ENCODE results near the gene ALPK3.
A peak's percentile ranks its signal among the peaks of the same experiment; 100 is the strongest.

ALPK3 gene, protein sequence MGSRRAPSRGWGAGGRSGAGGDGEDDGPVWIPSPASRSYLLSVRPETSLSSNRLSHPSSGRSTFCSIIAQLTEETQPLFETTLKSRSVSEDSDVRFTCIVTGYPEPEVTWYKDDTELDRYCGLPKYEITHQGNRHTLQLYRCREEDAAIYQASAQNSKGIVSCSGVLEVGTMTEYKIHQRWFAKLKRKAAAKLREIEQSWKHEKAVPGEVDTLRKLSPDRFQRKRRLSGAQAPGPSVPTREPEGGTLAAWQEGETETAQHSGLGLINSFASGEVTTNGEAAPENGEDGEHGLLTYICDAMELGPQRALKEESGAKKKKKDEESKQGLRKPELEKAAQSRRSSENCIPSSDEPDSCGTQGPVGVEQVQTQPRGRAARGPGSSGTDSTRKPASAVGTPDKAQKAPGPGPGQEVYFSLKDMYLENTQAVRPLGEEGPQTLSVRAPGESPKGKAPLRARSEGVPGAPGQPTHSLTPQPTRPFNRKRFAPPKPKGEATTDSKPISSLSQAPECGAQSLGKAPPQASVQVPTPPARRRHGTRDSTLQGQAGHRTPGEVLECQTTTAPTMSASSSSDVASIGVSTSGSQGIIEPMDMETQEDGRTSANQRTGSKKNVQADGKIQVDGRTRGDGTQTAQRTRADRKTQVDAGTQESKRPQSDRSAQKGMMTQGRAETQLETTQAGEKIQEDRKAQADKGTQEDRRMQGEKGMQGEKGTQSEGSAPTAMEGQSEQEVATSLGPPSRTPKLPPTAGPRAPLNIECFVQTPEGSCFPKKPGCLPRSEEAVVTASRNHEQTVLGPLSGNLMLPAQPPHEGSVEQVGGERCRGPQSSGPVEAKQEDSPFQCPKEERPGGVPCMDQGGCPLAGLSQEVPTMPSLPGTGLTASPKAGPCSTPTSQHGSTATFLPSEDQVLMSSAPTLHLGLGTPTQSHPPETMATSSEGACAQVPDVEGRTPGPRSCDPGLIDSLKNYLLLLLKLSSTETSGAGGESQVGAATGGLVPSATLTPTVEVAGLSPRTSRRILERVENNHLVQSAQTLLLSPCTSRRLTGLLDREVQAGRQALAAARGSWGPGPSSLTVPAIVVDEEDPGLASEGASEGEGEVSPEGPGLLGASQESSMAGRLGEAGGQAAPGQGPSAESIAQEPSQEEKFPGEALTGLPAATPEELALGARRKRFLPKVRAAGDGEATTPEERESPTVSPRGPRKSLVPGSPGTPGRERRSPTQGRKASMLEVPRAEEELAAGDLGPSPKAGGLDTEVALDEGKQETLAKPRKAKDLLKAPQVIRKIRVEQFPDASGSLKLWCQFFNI (N-terminal part only)

DNA sequence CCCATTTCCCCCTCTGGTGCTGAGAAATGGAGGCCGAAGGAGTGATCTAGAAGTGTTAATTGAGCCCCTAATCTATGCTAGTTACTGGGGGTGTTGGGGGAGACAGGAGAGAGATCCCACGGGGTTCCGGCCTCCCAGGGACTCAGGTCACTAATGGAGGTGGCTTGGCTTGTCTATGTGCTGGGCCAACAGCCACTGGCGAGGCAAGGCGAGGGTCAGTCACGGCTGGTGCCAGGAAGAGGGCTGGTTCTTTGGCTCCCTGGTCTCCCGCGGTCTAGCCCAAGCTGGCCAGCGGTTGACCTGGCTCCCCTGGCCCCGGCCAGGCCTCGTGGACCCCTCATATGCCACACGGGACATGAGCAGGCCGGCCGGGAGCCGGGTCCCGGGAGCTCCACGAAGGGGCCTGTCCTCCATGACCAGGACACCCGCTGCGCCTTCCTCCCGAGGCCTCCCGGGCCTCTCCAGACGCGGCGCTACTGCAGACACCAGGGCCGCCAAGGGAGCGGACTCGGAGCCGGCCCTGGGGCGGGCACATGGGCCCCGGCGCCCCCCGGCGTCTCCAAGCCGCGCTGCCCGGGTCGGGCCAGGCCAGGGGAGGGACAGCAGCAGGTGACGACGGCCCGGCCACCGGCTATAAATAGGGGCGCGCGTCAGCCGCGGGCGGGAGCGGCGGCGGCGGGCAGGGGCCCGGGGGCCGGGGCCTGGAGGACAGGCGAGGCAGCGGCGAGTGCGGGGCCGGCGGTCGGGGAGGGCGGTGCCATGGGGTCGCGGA, at the start of gene ALPK3:
Gene ALPK3, plus strand, starts transcription at position 663 of the 772 bp plus-strand sequence. Its CDS starts 97 bp downstream, at position 760.
- DNase-seq = no peak

DNA sequence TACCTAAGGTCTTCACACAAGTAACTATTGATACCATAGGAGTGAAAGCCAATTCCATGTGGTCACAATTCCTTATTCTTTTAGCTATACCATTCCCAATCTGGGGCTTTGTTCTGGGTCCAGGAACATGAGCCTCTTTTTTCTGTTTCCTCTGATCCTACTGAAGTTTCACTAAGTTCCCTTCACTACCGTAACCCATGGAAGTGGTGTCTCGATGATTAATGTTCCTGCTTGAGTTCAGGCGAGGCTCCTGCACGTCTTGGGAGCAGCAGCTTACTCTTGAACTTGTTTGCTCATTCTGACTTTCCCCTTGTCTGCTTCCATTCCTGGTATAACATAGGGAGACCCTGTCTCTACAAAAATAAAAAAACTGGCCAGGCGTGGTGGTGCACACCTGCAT, 45.1 kb upstream of the ALPK3 start:
- no peak for DNase-seq

DNA sequence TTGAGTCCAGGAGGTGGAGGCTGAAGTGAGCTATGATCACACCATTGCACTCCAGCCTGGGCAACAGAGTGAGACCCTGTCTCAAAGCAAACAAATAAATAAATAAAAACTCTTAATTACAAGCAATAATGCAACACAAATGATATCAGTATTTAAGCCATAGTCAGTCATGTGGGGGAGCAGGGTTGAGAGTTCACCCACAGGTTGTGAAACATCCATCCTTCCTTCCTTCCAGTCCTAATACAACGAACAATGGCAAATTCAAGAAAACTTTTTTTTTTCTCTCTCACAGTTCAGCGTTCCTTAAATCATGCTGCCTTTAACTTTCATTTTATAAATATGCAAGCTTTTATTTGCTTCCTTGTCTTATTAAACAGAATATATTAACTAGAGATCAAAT, 44.7 kb upstream of the ALPK3 start:
- DNase-seq = no peak

DNA sequence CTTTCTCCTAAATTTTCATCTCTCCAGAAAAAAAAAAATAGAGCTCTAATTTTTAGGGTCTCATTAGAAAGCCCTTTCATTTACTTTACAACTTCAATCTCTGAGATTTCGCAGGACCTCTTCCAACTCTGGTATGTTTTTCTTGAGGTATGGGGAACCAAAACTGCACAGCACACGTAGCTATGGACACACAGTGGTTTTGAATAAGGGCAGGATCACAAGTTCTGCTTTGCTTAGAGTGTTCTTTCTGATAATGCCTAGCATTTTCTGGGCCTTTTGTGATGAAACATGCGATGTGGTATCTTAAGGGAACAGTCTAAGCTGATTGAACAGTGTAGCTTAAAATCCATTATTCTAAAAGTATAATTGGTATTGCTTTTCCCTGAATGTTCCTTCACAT, 43.4 kb upstream of the ALPK3 start:
- no peak for DNase-seq

DNA sequence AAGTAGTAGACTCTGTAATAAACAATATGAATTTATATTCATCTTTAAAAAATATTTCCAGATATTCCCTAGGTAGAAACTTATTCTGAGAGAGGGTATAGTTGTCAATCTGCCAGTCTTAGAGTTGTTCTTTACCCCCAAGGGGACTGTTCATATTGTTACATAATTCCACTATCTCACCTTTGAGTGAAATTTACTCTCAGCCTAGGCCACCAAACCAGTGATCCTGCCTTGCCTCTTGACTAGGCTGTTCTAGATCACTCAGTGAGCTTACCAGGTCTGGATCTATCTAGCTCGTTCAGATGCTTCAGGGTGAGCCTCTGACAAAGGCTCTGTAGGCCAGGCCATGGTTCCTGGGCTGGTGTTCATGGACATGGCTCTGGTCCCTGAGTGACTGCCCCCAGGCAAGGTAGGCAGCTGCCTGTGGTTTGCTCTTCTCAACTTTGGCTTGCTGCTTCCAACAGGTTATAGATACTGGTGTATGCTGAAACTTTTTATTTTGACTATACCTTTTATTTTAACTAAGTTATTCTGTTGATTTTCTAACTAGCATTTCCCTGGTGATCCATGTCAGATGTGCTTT, 41.2 kb upstream of the ALPK3 start:
- no peak for DNase-seq

DNA sequence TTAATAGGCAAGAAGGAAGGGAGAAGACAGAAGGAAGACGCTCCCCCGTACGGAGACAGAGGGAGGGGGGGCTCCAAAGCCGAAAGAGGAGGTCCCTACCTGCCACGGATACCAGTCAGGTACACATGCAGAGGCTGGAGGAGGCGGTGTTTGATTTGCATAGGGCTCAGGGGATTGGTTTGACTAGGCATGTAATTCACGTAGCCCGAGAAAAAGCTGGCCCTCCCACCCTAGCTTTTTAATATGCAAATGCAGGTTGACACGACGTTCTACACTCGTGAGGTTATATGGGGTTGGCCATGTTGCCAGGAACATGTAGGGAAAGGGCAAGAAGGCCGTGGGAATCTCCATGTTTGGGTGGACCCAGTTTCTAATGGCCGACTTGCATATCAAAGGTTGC, 39.0 kb upstream of the ALPK3 start:
- DNase-seq = no peak

DNA sequence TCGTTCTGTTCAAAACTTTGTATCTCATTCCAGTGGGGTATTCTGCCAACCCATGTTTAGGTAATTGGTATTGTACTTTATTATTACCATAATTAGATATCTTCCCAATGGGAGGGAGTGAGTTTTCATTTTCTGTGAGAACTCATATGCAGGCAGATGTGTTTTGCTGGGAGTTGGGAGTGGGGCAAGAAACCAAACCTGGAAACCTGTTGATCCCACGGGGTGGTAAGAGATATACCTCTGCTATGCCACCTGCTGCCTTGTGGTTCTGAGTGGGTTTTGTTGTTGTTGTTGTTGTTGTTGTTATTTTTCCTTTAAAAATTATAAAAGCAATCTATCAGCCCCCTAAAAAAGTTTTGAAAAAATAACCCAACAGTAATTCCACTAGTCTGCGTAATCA, 36.7 kb upstream of the ALPK3 start:
- no peak for DNase-seq

DNA sequence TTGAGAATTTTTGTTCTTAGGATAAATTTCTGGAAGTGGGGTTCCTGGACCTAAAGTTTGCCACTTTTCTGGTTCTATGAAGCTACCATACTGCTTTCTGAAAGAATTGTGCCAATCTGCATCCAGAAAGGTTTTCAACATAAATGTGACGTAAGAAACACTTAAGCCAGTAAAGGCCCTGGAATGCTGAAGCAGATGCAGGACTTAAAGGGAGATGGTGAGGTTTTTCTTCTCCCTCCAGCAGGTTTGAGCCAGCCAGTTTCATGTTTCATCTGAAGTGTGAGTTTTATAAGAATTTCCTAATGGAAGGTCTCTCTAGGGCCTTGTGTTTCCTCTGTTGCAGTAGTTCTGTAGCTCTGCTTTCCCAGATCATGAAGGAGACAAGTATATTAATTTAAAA, 35.7 kb upstream of the ALPK3 start:
- no peak for DNase-seq

DNA sequence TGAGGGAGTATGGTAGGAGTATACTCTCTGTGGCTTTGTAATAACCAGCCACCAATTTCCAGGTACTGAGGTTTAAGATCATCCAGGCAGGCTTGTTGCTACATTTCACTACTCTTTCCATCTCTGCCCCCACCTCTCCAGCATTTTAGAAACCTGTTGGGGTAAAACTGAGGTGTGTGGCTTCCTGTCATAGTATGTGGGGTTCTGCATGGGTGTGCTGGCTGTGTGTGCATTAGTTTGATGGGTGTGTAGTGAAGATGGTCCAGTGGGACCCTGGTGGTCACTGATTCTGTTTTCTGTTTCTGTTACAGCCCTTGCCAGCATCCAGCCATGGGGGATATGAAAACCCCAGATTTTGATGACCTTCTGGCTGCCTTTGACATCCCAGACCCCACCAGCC, 34.8 kb upstream of the ALPK3 start:
- no peak for DNase-seq

DNA sequence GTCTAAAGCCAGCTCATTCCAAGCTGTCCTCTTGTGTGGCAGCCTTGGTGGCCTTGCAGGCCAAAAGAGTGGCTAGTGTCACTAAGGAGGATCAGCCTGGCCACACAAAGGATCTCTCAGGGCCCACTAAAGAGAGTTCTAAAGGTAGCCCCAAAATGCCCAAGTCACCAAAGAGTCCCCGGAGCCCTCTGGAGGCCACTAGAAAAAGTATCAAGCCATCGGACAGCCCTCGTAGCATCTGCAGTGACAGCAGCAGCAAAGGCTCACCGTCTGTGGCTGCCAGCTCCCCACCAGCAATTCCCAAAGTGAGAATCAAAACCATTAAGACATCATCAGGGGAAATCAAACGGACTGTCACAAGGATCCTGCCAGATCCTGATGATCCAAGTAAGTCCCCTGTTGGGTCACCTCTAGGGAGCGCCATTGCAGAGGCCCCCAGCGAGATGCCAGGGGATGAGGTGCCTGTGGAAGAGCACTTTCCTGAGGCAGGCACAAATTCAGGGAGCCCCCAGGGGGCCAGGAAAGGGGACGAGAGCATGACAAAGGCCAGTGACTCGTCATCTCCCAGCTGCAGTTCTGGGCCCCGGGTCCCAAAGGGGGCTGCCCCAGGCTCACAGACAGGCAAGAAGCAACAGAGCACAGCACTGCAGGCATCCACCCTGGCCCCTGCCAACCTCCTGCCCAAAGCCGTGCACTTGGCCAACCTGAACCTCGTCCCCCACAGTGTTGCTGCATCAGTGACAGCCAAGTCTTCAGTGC, 33.5 kb upstream of the ALPK3 start:
- no peak for DNase-seq

DNA sequence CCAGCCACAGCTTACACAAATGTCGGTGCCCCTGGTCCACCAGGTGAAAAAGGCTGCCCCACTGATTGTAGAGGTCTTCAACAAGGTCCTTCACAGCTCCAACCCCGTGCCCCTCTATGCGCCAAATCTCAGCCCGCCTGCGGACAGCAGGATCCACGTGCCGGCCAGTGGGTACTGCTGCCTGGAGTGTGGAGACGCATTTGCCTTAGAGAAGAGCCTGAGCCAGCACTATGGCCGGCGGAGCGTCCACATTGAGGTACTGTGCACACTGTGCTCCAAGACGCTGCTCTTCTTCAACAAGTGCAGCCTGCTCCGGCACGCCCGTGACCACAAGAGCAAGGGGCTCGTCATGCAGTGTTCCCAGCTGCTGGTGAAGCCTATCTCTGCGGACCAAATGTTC, 32.9 kb upstream of the ALPK3 start:
- no peak for DNase-seq

DNA sequence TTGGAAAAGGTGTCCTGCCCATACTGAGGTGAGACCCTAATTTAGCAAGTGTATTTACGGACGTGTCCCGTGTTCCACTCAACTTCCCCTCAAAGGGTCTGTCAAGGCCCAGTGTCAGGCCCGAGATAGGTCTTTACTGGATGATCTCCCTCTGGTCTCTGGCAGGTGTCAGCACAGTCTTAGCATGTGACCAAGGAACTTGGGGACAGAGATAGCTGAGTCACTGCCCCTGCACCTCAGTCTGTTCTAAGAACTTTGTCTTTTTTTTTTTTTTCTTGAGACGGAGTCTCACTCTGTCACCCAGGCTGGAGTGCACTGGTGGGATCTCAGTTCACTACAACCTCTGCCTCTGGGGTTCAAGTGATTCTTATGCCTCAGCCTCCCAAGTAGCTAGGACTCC, 32.1 kb upstream of the ALPK3 start:
- DNase-seq = no peak

DNA sequence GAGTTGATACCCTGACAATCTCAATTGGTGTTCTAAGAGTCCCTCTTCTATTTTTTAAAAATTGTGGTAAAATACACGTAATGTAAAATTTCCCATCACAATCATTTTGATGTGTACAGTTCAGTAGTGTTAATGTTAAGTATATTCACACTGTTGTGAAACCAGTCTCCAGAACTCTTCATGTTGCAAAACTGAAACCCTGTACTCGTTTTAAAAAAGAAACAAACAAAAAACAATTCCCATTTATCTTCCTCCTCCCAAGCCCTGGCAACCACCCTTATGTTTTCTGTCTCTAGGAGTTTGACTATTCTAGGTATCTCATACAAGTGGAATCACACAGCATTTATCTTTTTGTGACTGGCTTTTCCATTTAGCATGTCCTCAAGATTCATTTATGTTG, 28.7 kb upstream of the ALPK3 start:
- no peak for DNase-seq

DNA sequence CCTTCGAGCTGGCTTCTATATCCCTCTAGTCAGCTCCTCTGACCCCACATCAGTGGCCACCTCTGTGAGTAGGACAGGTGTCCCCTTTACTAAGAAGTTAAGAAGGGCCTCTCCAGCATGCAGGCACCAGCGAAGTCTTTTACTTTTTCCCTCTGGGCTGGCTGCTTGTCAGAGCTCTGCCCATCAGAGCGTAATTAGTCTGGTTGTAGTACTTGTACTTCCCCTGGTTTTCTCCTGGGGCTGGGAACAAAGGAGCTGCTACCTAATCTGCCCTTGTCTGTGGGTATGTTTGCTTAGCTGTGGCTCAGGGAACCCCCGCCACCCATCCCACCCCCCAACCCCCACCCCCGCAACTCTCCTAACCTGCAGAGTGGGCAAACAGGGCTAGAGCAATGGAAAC, 27.4 kb upstream of the ALPK3 start:
- no peak for DNase-seq

DNA sequence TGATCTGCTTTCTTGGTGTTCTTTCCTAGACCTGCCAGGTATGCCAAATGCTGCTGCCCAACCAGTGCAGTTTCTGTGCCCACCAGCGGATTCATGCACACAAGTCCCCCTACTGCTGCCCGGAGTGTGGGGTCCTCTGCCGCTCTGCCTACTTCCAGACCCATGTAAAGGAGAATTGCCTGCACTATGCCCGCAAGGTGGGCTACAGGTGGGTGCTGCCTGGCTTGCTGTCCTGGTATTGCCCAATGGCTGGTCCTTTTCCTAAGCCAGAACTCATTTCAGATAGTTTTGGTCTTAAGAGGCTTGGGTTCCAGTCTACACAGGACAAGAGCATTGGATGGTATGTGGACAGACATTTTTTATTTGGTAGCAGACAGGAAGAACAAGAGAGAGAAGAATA, 26.5 kb upstream of the ALPK3 start:
- DNase-seq = no peak

DNA sequence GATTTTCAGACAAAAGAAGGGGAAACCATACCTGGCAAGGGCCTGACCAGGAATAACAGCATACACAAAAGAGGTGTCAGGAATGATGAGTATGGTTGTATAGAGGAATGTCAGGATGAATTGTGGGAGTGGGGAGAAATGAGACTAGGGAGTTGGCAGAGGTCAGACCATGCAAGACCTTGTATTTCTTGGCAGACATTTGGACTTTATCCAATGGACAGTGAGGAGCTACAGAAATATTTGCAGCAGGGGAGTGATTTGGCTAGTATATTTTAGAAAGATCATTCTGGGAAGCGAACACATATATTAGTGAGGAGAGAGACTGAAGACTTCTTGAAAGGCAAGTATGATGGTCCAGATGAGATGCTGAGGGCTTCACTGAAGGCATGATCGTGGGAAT, 25.4 kb upstream of the ALPK3 start:
- DNase-seq = no peak

DNA sequence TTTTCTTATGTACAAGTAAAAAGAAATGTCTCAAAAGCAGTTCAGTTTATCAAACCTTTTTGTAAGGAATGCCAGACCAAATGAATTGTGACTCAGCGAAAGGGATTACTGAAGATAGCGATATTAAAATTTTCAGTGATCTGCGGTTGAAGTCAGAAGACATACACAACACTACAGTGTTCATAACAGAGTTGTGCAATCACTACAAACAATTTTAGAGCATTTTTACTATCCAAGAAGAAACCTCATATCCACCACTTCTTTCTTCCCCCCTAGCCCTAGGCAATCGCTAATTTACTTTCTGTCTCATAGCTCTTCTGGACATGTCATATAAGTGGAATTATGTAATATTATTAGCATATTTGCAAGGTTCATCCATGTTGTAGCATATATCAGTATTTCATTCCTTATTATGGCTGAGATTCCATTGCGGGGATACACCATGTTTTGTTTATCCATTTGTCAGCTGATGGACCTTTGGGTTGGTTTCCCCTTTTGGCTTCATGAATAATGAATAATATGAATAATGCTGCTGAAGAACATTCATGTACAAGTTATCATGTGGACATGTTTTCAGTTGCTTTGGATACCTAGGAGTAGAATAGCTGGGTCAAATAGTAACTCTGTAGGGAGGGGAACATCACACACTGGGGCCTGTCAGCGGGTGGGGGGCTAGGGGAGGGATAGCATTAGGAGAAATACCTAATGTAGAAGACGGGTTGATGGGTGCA, 23.6 kb upstream of the ALPK3 start:
- no peak for DNase-seq

DNA sequence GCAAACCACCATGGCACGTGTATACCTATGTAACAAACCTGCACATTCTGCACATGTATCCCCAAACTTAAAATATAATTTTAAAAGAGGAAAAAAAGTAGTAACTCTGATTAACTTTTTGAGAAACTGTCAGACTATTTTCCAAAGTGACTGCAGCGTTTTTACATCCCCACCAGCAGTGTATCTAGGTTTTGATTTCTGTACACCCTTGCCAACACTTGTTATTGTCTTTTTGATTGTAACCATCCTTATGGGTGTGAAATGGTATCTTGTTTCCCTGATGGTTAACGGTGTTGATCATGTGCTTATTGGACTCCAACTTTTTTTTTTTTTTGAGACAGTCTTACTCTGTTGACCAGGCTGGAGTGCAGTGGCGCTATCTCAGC, 23.0 kb upstream of the ALPK3 start:
- DNase-seq = no peak

DNA sequence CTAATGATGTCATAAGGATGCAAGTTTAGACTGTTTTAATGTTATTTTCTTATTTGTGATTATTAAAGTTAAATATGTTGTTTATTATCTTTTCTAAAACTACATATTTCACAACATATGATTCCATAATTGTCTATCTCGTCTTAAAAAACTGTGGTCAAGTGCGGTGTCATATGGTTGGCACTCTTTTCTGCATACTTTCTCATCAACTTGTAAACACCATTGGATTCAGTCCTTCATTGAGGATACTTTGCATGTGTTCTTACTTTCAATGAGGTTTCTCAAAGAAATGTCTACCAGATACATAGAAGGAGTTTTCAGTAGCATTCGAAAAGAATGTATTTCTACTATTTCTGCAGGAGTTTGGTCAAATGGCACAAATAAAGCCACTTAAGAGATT, 22.0 kb upstream of the ALPK3 start:
- no peak for DNase-seq

DNA sequence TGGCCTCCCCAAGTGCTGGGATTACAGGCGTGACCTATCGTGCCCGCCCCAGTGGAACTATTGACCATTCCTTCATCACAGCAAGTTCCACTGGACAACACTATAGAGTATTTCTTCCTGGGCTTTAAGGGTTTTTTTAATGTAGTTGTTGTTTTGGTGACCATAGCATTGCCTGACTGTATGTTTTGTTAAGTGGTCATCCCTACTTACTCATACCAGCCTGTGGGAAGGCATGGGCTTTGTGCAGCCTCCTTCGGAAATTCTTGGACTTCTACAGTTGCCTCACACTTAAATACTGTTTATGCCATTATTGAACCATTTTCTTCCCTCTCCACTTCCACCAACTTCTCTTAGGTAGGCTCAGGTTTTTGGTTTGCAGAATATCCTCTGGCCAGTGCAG, 19.9 kb upstream of the ALPK3 start:
- DNase-seq = peak; percentile 88

DNA sequence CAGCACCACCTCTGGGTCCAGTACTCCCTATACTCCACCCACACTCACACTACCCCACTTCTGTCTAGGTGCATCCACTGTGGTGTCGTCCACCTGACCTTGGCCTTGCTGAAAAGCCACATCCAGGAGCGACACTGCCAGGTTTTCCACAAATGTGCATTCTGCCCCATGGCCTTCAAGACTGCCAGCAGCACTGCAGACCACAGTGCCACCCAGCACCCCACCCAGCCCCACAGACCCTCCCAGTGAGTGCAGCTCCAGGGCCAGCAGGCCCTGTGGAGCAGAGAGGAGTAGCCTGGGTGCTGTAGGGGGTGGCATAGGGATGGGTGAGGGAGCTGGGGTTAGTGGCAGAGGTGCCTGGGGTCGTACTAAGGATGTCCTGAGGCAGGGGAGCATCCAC, 19.4 kb upstream of the ALPK3 start:
- no peak for DNase-seq
